T-cell (primary cell): ENCODE measurements around the gene KRTAP10-10. TPM values are rescaled to one million over a fixed set of nuclear protein-coding genes. Genes with fewer than 3 reads are reported as not detected.

Experiments used
- ATAC-seq, 4 experiments: fragments of 200-7000 bp in 3 of 4; fragments of 150-1000 bp in 1 of 4; cut with Tn5 transposase; replicated peaks in 1 of 4; 1 replicate in 3 of 4; 2 replicates in 1 of 4; pipeline ENCODE4 v1.10.0; 2021; ENCODE audit warnings: moderate library complexity in 3 of 4, mild to moderate bottlenecking in 2 of 4, moderate number of reproducible peaks in 1 of 4
- CTCF ChIA-PET, 2 donors: fragments of 300-600 bp; sonication (Branson Sonifier 250); formaldehyde crosslinking; loops; one replicate each; lab custom pipeline; 2022; ENCODE audit warnings: antibody characterized with exemption in 2 of 2; lab: Charles Lee
- POLR2A ChIA-PET, 2 donors: fragments of 300-600 bp; sonication (Branson Sonifier 250); formaldehyde crosslinking; loops; one replicate each; lab custom pipeline; 2022; ENCODE audit warnings: antibody characterized with exemption in 2 of 2; lab: Charles Lee
- DNase-seq, 35 experiments: peaks; one replicate each; pipeline versions ENCODE4 v3.0.0 to v3.0.0-alpha.2; 2013 to 2023
- H3K27ac ChIP-seq: one replicate; pipeline ENCODE4 v1.5.1; 2013; ENCODE audit warnings: low read length
- H3K27me3 ChIP-seq, 2 experiments: replicated peaks in 1 of 2; 1 replicate in 1 of 2; 2 replicates in 1 of 2; pipeline versions ENCODE4 v1.6.1 to v1.7.0; 2013; ENCODE audit warnings: low read length in 1 of 2, mixed read lengths in 1 of 2; ENCODE audit not compliant: control insufficient read depth in 2 of 2, insufficient read depth in 2 of 2; ENCODE audit errors: extremely low read depth in 1 of 2
- H3K36me3 ChIP-seq, 2 donors: 1 replicate in 1 of 2; 2 replicates in 1 of 2; pipeline versions ENCODE4 v1.6.1 to v1.7.0; 2013; ENCODE audit warnings: low read length in 1 of 2; ENCODE audit not compliant: control insufficient read depth in 2 of 2, insufficient read depth in 1 of 2; ENCODE audit errors: extremely low read depth in 1 of 2
- H3K4me1 ChIP-seq, 2 experiments: 1 replicate in 1 of 2; 2 replicates in 1 of 2; pipeline versions ENCODE4 v1.6.1 to v1.7.0; 2013; ENCODE audit warnings: low read length in 2 of 2, mixed read lengths in 1 of 2; ENCODE audit not compliant: insufficient read depth in 2 of 2, control insufficient read depth in 1 of 2; ENCODE audit errors: extremely low read depth in 1 of 2
- H3K4me3 ChIP-seq, 2 donors: 1 replicate in 1 of 2; 2 replicates in 1 of 2; pipeline versions ENCODE4 v1.5.1 to v1.7.0; 2013; ENCODE audit warnings: mild to moderate bottlenecking in 2 of 2, low read length in 1 of 2, moderate library complexity in 1 of 2; ENCODE audit not compliant: control insufficient read depth in 1 of 2; ENCODE audit errors: extremely low read depth in 1 of 2
- H3K9me3 ChIP-seq: 2 replicates; pipeline ENCODE4 v1.7.0; 2013
- H3K27ac Mint-ChIP-seq, 2 donors: one replicate each; pipeline ENCODE4 v1.8.0; 2020 to 2021; ENCODE audit warnings: mild to moderate bottlenecking in 2 of 2, mixed read lengths in 2 of 2
- H3K27me3 Mint-ChIP-seq, 2 donors: one replicate each; pipeline ENCODE4 v1.8.0; 2021 to 2022; ENCODE audit warnings: mixed read lengths in 2 of 2
- H3K36me3 Mint-ChIP-seq: one replicate; pipeline ENCODE4 v1.8.0; 2021; ENCODE audit warnings: mixed read lengths
- H3K4me1 Mint-ChIP-seq, 3 donors: one replicate each; pipeline ENCODE4 v1.8.0; 2020 to 2022; ENCODE audit warnings: mixed read lengths in 3 of 3, mild to moderate bottlenecking in 1 of 3
- H3K4me3 Mint-ChIP-seq, 3 donors: one replicate each; pipeline ENCODE4 v1.8.0; 2020 to 2022; ENCODE audit warnings: mild to moderate bottlenecking in 3 of 3, mixed read lengths in 3 of 3, moderate library complexity in 3 of 3
- H3K9me3 Mint-ChIP-seq, 3 donors: one replicate each; pipeline ENCODE4 v1.8.0; 2020 to 2022; ENCODE audit warnings: mixed read lengths in 3 of 3
- WGBS: methylation state at CpG from one replicate; pipeline ENCODE4 v1.1.5; 2013; ENCODE audit warnings: missing lambda C conversion rate; ENCODE audit not compliant: insufficient coverage; 5-methylcytosine and 5-hydroxymethylcytosine counted together
- total RNA-seq, 35 experiments: library from RNA in 6 of 35; stranded (reverse) in 6 of 35; fragments of 120-200 nt in 1 of 35; gene quantifications; one replicate each; pipeline versions ENCODE4 v1.2.1 to v1.2.4 and lab custom pipeline; 2013 to 2026

KRTAP10-10 gene
- total RNA-seq, 5 donors from 2014 or later (not counting 1 experiment from before 2014, with no cell fraction given) = not detected

- CTCF ChIA-PET = interaction anchor here in 1 of 2 donors (0.5 kb wide), 1 partner anchor 36 kb away, joined by 4 read pairs; no protein-coding TSS in a partner anchor
- H3K36me3 Mint-ChIP-seq = no peaks in the 10 kb centered on the region
- no peak within 1 kb of the TSS for H3K27ac Mint-ChIP-seq
- H3K27ac ChIP-seq = no peak within 1 kb of the TSS
- H3K36me3 ChIP-seq = no peaks in the 10 kb centered on the region
- no peaks in the 10 kb centered on the region for H3K9me3 ChIP-seq
- POLR2A ChIA-PET = no interaction called here
- peaks cover 0 to 2% (median 0%) of the 10 kb centered on the region in 3 donors for H3K4me1 Mint-ChIP-seq
- no peak within 1 kb of the TSS for H3K4me3 ChIP-seq
- DNase-seq = peak in 1 of 35 experiments; percentile 20
- WGBS = 70% methylated on average over 23 of the region's 33 CpGs
- no peaks in the 10 kb centered on the region for H3K9me3 Mint-ChIP-seq
- H3K4me1 ChIP-seq = peaks cover 0 to 2% of the 10 kb centered on the region in 2 experiments
- H3K27me3 ChIP-seq = peaks cover 0 to 25% of the 10 kb centered on the region in 2 experiments
- no peak for ATAC-seq
- peaks cover 3 to 21% of the 10 kb centered on the region in 2 donors for H3K27me3 Mint-ChIP-seq
- H3K4me3 Mint-ChIP-seq = no peak within 1 kb of the TSS
Observed at GRCh38 chr21:44592446-44593311, 44.5 kb upstream of the KRTAP10-10 start, which contains the start of gene KRTAP10-6. Gene KRTAP10-6 (minus strand): TSS chr21:44592505. CDS start chr21:44592484, 21 bp downstream.

DNA sequence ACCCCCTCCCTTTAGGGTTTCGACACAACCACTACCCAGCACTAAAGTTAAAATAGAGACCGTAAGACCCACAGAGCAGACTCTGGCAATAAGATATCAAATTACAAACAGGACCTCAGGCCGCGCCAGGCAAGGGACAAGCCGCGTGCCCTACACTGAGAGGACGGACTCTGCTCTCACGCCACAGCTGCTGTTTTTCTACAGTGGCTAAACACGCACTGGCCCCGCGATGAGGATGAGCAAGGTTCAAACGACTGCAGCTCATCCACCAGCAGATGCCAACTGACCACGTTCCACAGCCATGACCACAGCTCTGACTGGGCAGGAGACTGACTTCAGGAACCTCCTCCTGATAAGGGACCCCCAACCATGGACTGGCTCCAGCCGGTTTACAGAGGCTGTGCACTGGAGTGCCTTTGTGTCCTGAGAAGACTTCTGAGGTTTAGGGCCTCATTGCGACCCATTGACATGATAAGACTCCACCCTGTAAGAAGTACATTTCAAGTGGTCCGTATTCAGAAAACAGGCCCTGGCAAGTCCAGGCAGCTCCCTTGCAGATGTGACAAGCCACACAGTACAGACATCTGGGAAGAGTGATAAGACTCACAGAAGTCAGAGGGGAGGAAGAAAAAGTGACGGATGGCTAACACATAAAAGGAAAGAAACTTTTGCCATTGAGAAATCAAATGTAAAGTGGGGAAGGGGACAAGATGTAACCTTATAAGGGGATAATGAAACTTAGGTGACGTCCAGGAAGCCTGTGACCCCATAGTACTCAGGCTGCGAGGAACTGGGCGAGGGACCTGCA, 43.4 kb upstream of the KRTAP10-10 start:
- Histone ChIP-seq H3K36me3 (no peaks in the 10 kb centered on the region), H3K4me1 (peaks cover 0 to 2% of the 10 kb centered on the region in 2 experiments), H3K27ac (no peak overlapping the region), H3K9me3 (no peaks in the 10 kb centered on the region), H3K27me3 (peaks cover 0 to 25% of the 10 kb centered on the region in 2 experiments), H3K4me3 (no peak overlapping the region)
- POLR2A ChIA-PET = no interaction called here
- DNase-seq (no peak), ATAC-seq (no peak)
- CTCF ChIA-PET = interaction anchor here in 1 of 2 donors (0.5 kb wide), 1 partner anchor 37 kb away, joined by 4 read pairs; no protein-coding TSS in a partner anchor
- Mint-ChIP-seq H3K36me3 (peaks cover 2% of the 10 kb centered on the region), H3K9me3 (peaks cover 4 to 9% (median 4%) of the 10 kb centered on the region in 3 donors), H3K27ac (no peak overlapping the region), H3K27me3 (peaks cover 3 to 16% of the 10 kb centered on the region in 2 donors), H3K4me3 (no peak overlapping the region), H3K4me1 (peaks cover 0 to 2% (median 0%) of the 10 kb centered on the region in 3 donors)
- WGBS = 86% methylated on average over 17 of the region's 20 CpGs

GRCh38 chr21:44594406-44594916, 42.7 kb upstream of the KRTAP10-10 start:
- ChIA-PET CTCF (no interaction called here), POLR2A (no interaction called here)
- peaks cover 5 to 10% (median 6%) of the 10 kb centered on the region in 3 donors for H3K9me3 Mint-ChIP-seq
- peaks cover 0 to 2% (median 0%) of the 10 kb centered on the region in 3 donors for H3K4me1 Mint-ChIP-seq
- Histone ChIP-seq H3K36me3 (no peaks in the 10 kb centered on the region), H3K9me3 (no peaks in the 10 kb centered on the region), H3K4me3 (no peak overlapping the region), H3K27me3 (peaks cover 0 to 22% of the 10 kb centered on the region in 2 experiments), H3K4me1 (peaks cover 0 to 2% of the 10 kb centered on the region in 2 experiments), H3K27ac (no peak overlapping the region)
- DNase-seq (no peak), ATAC-seq (no peak)
- WGBS = 85% methylated on average over 8 of the region's 12 CpGs
- no peak overlapping the region for H3K27ac Mint-ChIP-seq
- H3K27me3 Mint-ChIP-seq = peaks cover 3 to 13% of the 10 kb centered on the region in 2 donors
- peaks cover 3% of the 10 kb centered on the region for H3K36me3 Mint-ChIP-seq
- H3K4me3 Mint-ChIP-seq = no peak overlapping the region

- no peaks in the 10 kb centered on the region for H3K36me3 ChIP-seq
- Mint-ChIP-seq H3K27ac (no peak overlapping the region), H3K4me3 (no peak overlapping the region), H3K36me3 (peaks cover 3% of the 10 kb centered on the region), H3K9me3 (peaks cover 5 to 10% (median 6%) of the 10 kb centered on the region in 3 donors), H3K4me1 (peaks cover 0 to 2% (median 0%) of the 10 kb centered on the region in 3 donors), H3K27me3 (peaks cover 3 to 11% of the 10 kb centered on the region in 2 donors)
- POLR2A ChIA-PET = no interaction called here
- 86% methylated on average over 2 of the region's 6 CpGs for WGBS
- peaks cover 0 to 14% of the 10 kb centered on the region in 2 experiments for H3K27me3 ChIP-seq
- DNase-seq (no peak), ATAC-seq (no peak)
- no peak overlapping the region for H3K27ac ChIP-seq
- no peaks in the 10 kb centered on the region for H3K9me3 ChIP-seq
- CTCF ChIA-PET = no interaction called here
- H3K4me3 ChIP-seq = no peak overlapping the region
- H3K4me1 ChIP-seq = peaks cover 0 to 2% of the 10 kb centered on the region in 2 experiments
Observed at GRCh38 chr21:44595524-44595923, 41.6 kb upstream of the KRTAP10-10 start.

GRCh38 chr21:44596068-44596725, 41.0 kb upstream of the KRTAP10-10 start:
- H3K27ac Mint-ChIP-seq = no peak overlapping the region
- H3K36me3 Mint-ChIP-seq = peaks cover 3% of the 10 kb centered on the region
- peaks cover 0 to 2% of the 10 kb centered on the region in 2 experiments for H3K4me1 ChIP-seq
- H3K4me3 ChIP-seq = no peak overlapping the region
- H3K27ac ChIP-seq = no peak overlapping the region
- no peaks in the 10 kb centered on the region for H3K9me3 ChIP-seq
- ChIA-PET CTCF (no interaction called here), POLR2A (no interaction called here)
- WGBS = 73% methylated on average over 6 of the region's 9 CpGs
- no peak for DNase-seq
- no peak for ATAC-seq
- peaks cover 0 to 2% (median 0%) of the 10 kb centered on the region in 3 donors for H3K4me1 Mint-ChIP-seq
- H3K9me3 Mint-ChIP-seq = peaks cover 5 to 10% (median 6%) of the 10 kb centered on the region in 3 donors
- peaks cover 3 to 11% of the 10 kb centered on the region in 2 donors for H3K27me3 Mint-ChIP-seq
- no peak overlapping the region for H3K4me3 Mint-ChIP-seq
- H3K27me3 ChIP-seq = peaks cover 0 to 14% of the 10 kb centered on the region in 2 experiments
- no peaks in the 10 kb centered on the region for H3K36me3 ChIP-seq
